Kidney (tissue), 14 donors: ENCODE results near the gene ADCY4. TPM values are rescaled to one million over a fixed set of nuclear protein-coding genes. Genes with fewer than 3 reads are reported as not detected.

Source experiments
- DNase-seq, 5 donors: peaks; one replicate each; pipeline ENCODE4 v3.0.0-alpha.2; 2013 to 2020
- FAIRE-seq: peaks from 2 replicates; lab custom pipeline; 2012; peaks lifted over from hg19 to GRCh38; lab: Jason Lieb, UNC
- H3K27ac ChIP-seq, 2 donors: one replicate each; pipeline ENCODE4 v1.7.0; 2013; ENCODE audit warnings: low read depth in 2 of 2, low read length in 2 of 2, inconsistent platforms in 1 of 2
- H3K27me3 ChIP-seq: one replicate; pipeline ENCODE4 v1.7.1; 2013; ENCODE audit warnings: low read length, inconsistent platforms; ENCODE audit not compliant: control insufficient read depth, insufficient read depth
- H3K36me3 ChIP-seq, 3 donors: one replicate each; pipeline versions ENCODE4 v1.7.0 to v1.7.1; 2013; ENCODE audit warnings: low read length in 3 of 3, control low read depth in 1 of 3, inconsistent platforms in 1 of 3; ENCODE audit not compliant: insufficient read depth in 3 of 3, control insufficient read depth in 2 of 3
- H3K4me1 ChIP-seq, 3 donors: one replicate each; pipeline versions ENCODE4 v1.7.0 to v1.7.1; 2013; ENCODE audit warnings: low read length in 3 of 3, inconsistent platforms in 1 of 3, low read depth in 1 of 3; ENCODE audit not compliant: control insufficient read depth in 2 of 3, insufficient read depth in 2 of 3
- H3K4me3 ChIP-seq, 3 donors: one replicate each; pipeline versions ENCODE4 v1.7.0 to v1.8.1; 2013; ENCODE audit warnings: low read length in 3 of 3, control low read depth in 1 of 3, inconsistent platforms in 1 of 3
- H3K9ac ChIP-seq, 3 donors: one replicate each; pipeline versions ENCODE4 v1.7.0 to v1.7.1; 2013; ENCODE audit warnings: low read length in 3 of 3, control low read depth in 1 of 3, inconsistent platforms in 1 of 3
- H3K9me3 ChIP-seq, 3 donors: one replicate each; pipeline versions ENCODE4 v1.7.0 to v1.7.1; 2013; ENCODE audit warnings: low read length in 3 of 3, control low read depth in 1 of 3, inconsistent platforms in 1 of 3; ENCODE audit not compliant: control insufficient read depth in 2 of 3, insufficient read depth in 1 of 3
- intact Hi-C: fragments of 100-400 bp; cut with DNase I; formaldehyde crosslinking; loops from one replicate; pipeline ENCODE4 v1.11.1; 2022
- polyA plus RNA-seq: library from polyadenylated mRNA; stranded (reverse); fragments of 350-450 nt; fragmentation: Illumina TruSeq; extraction: RNeasy Lipid Tissue Mini Kit (QIAGEN cat#74804); gene quantifications from one replicate; pipeline ENCODE4 v1.2.3, GENCODE V29; 2014; ENCODE audit warnings: low read depth, low replicate concordance; ENCODE audit not compliant: insufficient read depth
- total RNA-seq: library from RNA; stranded (reverse); fragmentation: NEBNext Ultra II Directional; extraction: Animal tissue kit (Norgen Biotek cat#: 25700); gene quantifications from one replicate; pipeline ENCODE4 v1.2.1, GENCODE V29; 2021
- TF ChIP-seq, protein P1 (sequence below): IDR thresholded peaks from 3 replicates; pipeline ENCODE4 v1.5.1; 2012; ENCODE audit warnings: mild to moderate bottlenecking, moderate library complexity, borderline replicate concordance; ENCODE audit not compliant: insufficient read depth; ENCODE audit errors: extremely low read depth
- donor health status: control.
- donor health status: control.
- donor health status: control.
- donor health status: control.
- donor health status: control.
- donor health status: DM: yes; HTN: yes; CAD: no.
- donor health status: Normal renal cell carcinoma (clear cell type).

ADCY4 gene
- total and polyA plus RNA-seq, 2 donors from 2014 or later = 19.2 to 57.5 TPM

DNA sequence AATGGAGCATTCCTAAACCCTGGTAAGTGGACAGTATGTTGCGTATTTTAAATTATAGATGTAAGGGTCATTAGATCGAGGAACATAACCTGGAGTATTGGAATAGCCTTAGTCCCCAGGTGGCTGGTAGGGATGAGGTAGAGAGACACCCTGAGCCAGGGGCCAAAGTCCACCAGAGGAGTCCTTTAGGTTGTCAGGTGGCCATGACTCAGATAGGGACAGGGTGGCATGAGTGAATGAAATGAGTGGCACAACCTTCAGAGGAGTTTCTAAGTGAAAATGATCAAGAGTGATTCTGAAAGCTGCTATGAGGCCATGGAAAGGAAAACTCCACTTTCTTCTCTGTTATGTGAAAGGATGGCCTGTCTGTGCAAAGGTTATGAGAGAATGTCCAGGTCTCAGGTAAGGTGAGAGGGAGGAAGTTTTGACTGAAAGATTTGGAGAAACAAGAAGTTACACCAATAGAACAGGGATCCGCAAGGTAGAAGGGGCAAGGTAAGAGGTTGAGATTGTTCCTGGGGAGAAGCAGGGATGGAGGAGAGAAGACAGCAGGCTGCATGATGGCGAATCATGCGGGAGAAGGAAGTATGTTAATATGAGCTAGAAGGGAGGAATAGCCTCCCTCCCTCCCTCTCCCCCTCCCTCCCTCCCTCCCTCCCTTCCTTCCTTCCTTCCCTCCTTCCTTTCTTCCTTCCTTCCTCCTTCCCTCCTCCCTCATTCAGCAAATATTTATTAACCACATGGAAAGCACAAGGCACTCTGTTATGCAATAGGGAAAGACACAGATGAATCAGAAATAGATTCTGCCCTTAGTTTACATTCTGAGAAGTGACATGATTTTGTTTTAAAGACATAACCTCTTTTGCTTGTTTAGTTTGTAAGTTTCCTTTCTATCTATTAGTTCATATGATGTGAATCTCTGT, 18.9 kb upstream of the ADCY4 start:
- FAIRE-seq (no peak), DNase-seq (no peak)
- no peak overlapping the region for H3K4me3 ChIP-seq
- H3K4me1 ChIP-seq = peaks cover 0 to 4% (median 0%) of the 10 kb centered on the region in 3 donors
- H3K9me3 ChIP-seq = no peaks in the 10 kb centered on the region
- no peak overlapping the region for H3K9ac ChIP-seq
- intact Hi-C loops = no loop called here
- no peak overlapping the region for H3K27ac ChIP-seq
- no peaks in the 10 kb centered on the region for H3K27me3 ChIP-seq
- TF ChIP-seq, protein P1, sequence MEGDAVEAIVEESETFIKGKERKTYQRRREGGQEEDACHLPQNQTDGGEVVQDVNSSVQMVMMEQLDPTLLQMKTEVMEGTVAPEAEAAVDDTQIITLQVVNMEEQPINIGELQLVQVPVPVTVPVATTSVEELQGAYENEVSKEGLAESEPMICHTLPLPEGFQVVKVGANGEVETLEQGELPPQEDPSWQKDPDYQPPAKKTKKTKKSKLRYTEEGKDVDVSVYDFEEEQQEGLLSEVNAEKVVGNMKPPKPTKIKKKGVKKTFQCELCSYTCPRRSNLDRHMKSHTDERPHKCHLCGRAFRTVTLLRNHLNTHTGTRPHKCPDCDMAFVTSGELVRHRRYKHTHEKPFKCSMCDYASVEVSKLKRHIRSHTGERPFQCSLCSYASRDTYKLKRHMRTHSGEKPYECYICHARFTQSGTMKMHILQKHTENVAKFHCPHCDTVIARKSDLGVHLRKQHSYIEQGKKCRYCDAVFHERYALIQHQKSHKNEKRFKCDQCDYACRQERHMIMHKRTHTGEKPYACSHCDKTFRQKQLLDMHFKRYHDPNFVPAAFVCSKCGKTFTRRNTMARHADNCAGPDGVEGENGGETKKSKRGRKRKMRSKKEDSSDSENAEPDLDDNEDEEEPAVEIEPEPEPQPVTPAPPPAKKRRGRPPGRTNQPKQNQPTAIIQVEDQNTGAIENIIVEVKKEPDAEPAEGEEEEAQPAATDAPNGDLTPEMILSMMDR = no peak
- H3K36me3 ChIP-seq = no peaks in the 10 kb centered on the region

DNA sequence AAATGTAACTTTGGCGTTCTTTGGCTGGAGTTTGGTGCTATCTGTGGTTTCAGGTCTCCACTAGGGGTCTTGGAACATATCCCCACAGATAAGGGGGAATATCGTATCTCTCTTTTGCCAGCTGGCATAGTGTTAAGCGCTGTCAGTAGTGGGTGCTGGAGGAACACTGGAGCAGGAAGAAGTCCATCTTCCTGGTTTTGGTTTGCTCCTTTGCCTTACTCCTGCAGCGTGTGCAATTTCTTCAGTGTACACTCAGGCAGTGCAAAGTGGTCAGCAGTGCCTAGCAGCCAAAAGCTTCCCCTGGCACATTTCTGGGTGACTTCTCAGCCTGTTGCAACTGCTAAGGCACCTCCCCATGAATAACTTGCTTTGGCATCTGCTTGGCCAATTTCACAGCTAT, 16.6 kb upstream of the ADCY4 start:
- H3K9ac ChIP-seq = no peak overlapping the region
- FAIRE-seq (no peak), DNase-seq (peak in 2 of 5 donors; percentile 31 to 52)
- H3K27ac ChIP-seq = no peak overlapping the region
- intact Hi-C loops = no loop called here
- H3K36me3 ChIP-seq = no peaks in the 10 kb centered on the region
- H3K9me3 ChIP-seq = no peaks in the 10 kb centered on the region
- peaks cover 0 to 4% (median 0%) of the 10 kb centered on the region in 3 donors for H3K4me1 ChIP-seq
- TF ChIP-seq, protein P1 = no peak
- no peak overlapping the region for H3K4me3 ChIP-seq
- no peaks in the 10 kb centered on the region for H3K27me3 ChIP-seq

DNA sequence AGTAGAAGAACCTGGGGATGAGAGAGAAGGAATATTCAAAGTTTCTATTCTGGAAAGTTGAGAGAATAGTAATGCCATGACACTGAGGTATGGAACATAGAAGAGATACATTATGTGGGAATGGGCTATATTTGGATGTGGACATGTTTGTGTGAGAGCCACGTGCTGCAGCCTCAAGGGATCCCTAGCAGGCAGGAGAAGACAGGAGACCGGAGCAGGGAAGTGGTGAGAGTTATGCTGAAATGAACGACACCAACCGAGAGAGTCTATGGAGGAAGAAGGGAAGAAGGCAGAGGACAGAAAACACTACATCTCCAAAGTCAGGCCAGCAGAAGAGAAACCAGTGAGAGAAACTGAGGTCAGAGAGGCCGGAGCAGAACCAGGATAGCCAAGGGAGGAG, 14.9 kb upstream of the ADCY4 start:
- no peaks in the 10 kb centered on the region for H3K27me3 ChIP-seq
- no peak for DNase-seq
- FAIRE-seq = no peak
- H3K27ac ChIP-seq = no peak overlapping the region
- H3K9ac ChIP-seq = no peak overlapping the region
- intact Hi-C loops = no loop called here
- H3K9me3 ChIP-seq = no peaks in the 10 kb centered on the region
- no peaks in the 10 kb centered on the region for H3K36me3 ChIP-seq
- H3K4me1 ChIP-seq = peaks cover 0 to 4% (median 0%) of the 10 kb centered on the region in 3 donors
- no peak overlapping the region for H3K4me3 ChIP-seq
- TF ChIP-seq, protein P1 = no peak
